Measurements from ENCODE around the gene ADM5.
A peak's percentile ranks its signal among the peaks of the same experiment; 100 is the strongest.

ADM5 gene

GRCh38 chr19:49665351-49666119, 23.9 kb upstream of the ADM5 start, which contains the start of the genes BCL2L12 and IRF3:
Gene BCL2L12 (plus strand): TSS chr19:49665933. CDS start chr19:49666693, 760 bp downstream.
Gene IRF3 (minus strand): TSS chr19:49665857. CDS start chr19:49664838, 1,019 bp downstream.
- no peak for TF ChIP-seq CTCF (conservative IDR thresholded peaks at IDR 0.05; ENCODE audit: low read depth, low read length)

GRCh38 chr19:49666120-49666444, 23.3 kb upstream of the ADM5 start:
- DNase-seq (ENCODE audit: low read depth) = no peak
- TF ChIP-seq CTCF (conservative IDR thresholded peaks at IDR 0.05; ENCODE audit: low read depth, low read length) = no peak
- H3K4me3 ChIP-seq (ENCODE audit: low read depth, low read length) = peak overlapping the region; percentile 86

More at GRCh38 chr19:49665351-49666119, 23.9 kb upstream of the ADM5 start, which contains the start of the genes BCL2L12 and IRF3:
- peak within 1 kb of the TSS; percentile 86 for H3K4me3 ChIP-seq (ENCODE audit: low read depth, low read length)
- DNase-seq (ENCODE audit: low read depth) = peak; percentile 98

GRCh38 chr19:49667473-49667872, 21.9 kb upstream of the ADM5 start:
- no peak overlapping the region for H3K4me3 ChIP-seq (ENCODE audit: low read depth, low read length)
- TF ChIP-seq CTCF (conservative IDR thresholded peaks at IDR 0.05; ENCODE audit: low read depth, low read length) = no peak
- no peak for DNase-seq (ENCODE audit: low read depth)

- DNase-seq (ENCODE audit: low read depth) = no peak
- no peak overlapping the region for H3K4me3 ChIP-seq (ENCODE audit: low read depth, low read length)
- no peak for TF ChIP-seq CTCF (conservative IDR thresholded peaks at IDR 0.05; ENCODE audit: low read depth, low read length)
Observed at GRCh38 chr19:49669516-49669915, 19.9 kb upstream of the ADM5 start.

- peak; percentile 94 for TF ChIP-seq CTCF (conservative IDR thresholded peaks at IDR 0.05; ENCODE audit: low read depth, low read length)
- DNase-seq (ENCODE audit: low read depth) = peak; percentile 72
- H3K4me3 ChIP-seq (ENCODE audit: low read depth, low read length) = peak overlapping the region; percentile 43
Observed at GRCh38 chr19:49672131-49672919, 17.1 kb upstream of the ADM5 start.

GRCh38 chr19:49676136-49676783, 13.1 kb upstream of the ADM5 start:
- no peak for TF ChIP-seq CTCF (conservative IDR thresholded peaks at IDR 0.05; ENCODE audit: low read depth, low read length)
- DNase-seq (ENCODE audit: low read depth) = peak; percentile 97
- H3K4me3 ChIP-seq (ENCODE audit: low read depth, low read length) = peak overlapping the region; percentile 53
